T47D (cell line): Measurements from ENCODE around the gene SIPA1L3.
"Not testable (repeated sequence)": the region's sequence is repeated elsewhere in the genome, so short reads cannot be mapped to it uniquely, and the experiment has no call there.

Experiments used
- DNase-seq, 2 experiments: peaks; one replicate each; pipeline versions ENCODE4 v3.0.0 to v3.0.0-alpha.2; 2011 to 2012; ENCODE audit warnings: low read depth in 1 of 2, low spot score in 1 of 2
- JUND ChIP-seq: IDR thresholded peaks from 2 replicates; pipeline ENCODE4 v1.6.1; 2012; ENCODE audit warnings: low read depth
- in situ Hi-C: cut with HindIII; loops from 2 replicates; pipeline ENCODE4 v1.10.0; 2016; ENCODE audit warnings: low sequenced_read_pairs, low pct_unique_long_range_greater_than_20kb

SIPA1L3 gene

DNA sequence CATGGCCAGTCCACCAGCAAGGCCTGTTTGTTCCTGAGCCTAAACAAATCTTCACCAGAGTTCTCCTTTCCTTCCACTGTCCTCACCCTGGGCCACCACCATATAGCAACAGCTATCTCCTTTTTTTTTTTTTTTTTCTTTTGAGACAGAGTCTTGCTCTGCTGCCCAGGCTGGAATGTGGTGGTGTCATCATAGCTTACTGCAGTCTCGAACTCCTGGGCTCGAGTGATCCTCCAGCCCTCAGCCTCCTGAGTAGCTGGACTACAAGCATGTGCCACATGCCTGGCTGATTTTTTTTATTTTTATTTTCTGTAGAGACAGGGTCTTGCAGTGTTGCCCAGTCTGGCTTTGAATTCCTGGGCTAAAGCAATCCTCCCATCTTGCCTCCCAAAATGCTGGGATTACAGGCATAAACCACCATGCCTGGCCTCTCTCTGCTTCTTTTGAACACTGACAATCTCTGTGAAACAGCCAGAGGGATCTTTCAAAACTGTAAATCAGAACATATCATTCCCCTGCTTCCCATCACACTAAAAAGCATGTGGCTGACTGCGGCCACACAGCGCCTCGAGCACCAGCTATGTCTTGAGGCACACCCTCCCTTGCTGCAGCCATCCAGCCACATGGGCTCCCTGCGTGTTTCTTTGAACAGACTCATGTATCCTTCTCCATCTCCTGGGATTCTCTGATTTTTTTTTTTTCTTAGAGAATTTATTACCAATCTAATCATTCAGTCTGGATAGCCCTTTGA, 110.6 kb downstream of the SIPA1L3 start:
- no peak for DNase-seq
- in situ Hi-C loops, result no loop called here

DNA sequence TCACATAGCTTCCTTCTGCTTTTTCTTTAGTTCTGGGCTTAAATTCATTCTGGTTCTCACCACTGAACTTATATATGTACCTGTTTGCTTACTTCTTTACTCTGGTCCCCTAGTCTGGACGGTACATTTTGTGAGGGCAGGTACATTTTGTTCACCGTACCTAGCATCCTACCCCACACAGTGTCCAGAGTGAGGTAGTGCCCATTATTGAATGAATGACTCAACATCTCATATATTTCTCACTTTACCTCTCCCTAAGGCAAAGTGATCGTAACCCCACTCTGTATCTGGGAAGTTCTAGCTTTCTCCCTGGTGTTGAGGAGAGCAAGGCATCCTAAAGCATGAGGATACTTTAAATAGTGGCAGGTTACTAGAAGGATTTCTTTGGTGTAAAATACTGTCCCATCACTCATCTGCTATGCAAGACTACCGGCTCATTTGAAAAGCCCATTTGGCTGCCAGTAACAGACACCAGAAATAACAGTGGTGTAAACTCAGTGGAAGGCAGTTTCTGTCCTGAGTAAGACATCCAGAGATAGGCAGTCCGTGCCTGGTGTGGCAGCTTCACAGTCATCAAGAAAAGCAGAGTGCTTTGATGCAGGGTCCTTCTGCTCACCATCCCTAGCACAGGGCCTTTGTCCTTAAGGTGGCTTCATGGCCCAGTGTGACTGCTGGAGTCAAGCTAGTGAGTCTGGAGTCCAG, 111.8 kb downstream of the SIPA1L3 start:
- in situ Hi-C loops, result no loop called here

More for the DNA sequence above, 110.6 kb downstream of the SIPA1L3 start:
- no peak for TF ChIP-seq JUND

DNA sequence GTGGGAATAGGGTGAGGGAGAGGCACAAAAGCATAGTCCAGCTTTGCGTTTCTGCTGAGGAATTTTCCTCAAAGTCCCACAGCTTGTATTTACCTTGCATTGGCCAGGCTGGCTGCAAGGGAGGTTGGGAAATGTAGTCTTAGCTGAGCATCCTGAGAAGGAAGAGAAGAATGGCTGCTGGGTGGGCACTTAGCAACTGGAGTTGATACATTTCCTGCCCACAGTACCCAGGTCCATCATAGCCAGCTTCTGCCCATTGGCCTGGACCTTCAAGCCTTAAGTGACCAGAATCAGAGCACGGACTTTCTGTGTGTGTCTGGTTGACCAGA, 112.4 kb downstream of the SIPA1L3 start:
- in situ Hi-C loops, result no loop called here
- no peak for DNase-seq
- TF ChIP-seq JUND, result no peak

More for the DNA sequence above, 111.8 kb downstream of the SIPA1L3 start:
- no peak for DNase-seq
- TF ChIP-seq JUND, result no peak

DNA sequence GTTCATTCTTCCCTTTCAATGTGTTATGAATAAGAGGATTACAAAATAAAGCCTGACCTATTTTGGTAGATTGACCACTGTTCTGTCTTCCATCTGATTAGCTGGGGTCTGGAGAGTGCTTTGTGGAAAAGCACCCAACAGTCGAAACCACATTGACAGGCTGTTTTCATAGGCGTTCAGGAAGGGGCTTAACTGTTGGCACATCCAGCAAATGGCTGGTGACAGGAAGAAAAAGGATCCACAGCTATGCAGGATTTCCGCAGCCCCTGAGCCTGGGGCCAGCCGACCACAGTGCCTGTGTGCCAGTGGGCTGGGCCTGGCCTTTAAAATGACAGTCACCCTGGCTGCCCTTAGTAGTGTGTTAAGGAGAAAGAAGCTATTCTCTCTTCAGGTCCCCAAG, 113.3 kb downstream of the SIPA1L3 start:
- no peak for TF ChIP-seq JUND
- DNase-seq, result no peak
- in situ Hi-C loops, result no loop called here

DNA sequence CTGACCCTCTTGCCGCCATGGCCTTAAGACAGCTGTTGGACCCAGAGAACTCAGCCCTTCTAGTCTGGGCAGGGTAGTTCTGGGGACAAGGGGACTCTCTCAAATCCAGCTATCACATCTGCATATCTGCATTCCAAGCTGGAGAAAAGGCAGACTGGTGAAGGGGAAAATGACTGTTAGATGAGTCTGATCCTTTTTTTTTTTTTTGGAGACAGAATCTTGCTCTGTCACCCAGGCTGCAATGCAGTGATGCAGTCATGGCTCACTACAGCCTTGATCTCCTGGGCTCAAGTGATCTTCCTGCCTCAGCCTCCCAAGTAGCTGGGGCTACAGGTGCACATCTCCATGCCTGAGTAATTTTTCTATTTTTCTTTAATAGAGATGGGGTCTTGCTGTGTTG, 114.3 kb downstream of the SIPA1L3 start:
- in situ Hi-C loops, result no loop called here
- no peak for DNase-seq
- TF ChIP-seq JUND, result no peak

DNA sequence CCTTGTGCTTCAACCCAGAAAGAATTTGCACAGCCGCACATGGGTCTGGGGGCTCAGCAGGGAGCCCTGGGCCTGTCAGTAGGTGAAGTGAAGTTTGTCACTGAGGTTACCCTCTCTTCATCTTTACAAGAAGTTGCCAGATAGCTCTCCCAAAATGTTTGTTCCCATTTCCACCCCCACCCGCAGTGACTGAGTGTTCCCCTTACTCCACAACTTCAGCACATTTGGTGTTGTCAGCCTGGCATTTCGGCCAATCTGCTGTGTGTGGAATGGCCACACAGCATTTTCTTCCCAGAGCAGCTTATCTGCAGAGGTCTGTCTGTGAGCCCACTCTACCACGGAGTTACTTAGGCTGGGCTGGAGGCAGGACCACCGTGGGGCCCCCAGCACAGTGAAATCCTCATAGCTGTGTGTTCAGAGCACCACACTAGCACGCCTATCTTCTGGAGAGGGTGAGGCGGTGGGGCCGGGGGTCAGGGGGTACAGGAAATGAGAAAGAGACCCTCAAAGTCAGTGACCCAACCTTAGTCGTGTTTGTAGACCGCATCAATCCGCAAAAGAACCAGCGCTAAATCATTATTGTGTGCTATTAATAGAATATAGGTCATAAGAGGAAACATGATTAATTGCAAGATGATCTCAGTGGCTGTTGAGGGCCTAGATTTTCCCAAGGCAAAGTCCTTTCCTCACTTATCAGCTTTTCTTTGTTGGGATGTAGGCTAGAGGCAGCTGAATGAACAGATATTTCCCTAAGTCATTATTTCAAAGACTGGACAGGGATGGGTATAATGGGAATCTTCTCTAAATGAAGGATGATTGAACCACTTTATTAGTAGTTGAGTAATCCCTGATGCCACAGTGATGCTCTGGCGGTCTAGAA, 116.0 kb downstream of the SIPA1L3 start:
- in situ Hi-C loops, result no loop called here
- DNase-seq, result no peak
- TF ChIP-seq JUND, result no peak

DNA sequence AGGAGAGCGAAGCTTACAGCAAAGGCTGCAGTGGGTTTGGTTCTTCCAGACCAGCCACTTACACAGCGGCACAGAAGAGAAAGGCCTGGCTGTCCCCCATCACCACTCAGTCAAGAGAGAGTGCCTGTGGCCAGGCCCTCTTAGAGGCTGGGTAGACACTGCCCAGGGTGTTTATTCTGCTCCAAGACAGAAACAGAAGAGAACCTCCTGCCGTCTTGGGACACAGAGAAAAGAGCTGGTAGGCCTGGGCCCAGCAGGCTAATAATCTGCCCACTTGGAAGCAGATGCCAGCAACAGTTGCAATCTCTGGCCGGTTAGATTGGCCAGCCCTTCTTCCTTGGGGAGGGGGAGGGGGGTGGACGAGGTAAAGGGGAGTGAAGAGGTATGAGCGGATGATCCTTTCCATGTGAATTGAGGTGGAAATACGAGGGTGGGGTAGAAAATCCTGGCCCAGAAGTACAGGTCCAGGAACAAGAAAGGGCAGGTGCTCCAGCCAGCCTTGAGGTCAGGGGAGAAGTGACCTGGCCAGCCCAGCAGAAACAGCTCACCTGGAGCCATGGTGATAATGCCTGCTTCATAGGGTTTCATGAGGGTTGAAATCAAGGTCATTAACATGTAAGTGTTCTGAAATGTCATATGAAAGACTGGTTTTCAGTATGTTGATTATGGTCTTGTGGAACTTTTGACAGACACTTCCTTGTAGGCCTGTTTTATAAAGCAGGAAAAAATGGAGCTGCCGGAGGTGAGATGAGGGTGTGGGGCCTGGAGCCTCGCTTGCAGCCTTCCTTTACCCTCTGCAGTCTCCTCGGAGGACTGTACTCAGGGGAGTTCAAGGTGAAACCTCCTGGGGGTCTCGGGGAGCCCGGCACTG, 116.9 kb downstream of the SIPA1L3 start:
- in situ Hi-C loops, result no loop called here
- no peak for TF ChIP-seq JUND
- DNase-seq, result no peak

DNA sequence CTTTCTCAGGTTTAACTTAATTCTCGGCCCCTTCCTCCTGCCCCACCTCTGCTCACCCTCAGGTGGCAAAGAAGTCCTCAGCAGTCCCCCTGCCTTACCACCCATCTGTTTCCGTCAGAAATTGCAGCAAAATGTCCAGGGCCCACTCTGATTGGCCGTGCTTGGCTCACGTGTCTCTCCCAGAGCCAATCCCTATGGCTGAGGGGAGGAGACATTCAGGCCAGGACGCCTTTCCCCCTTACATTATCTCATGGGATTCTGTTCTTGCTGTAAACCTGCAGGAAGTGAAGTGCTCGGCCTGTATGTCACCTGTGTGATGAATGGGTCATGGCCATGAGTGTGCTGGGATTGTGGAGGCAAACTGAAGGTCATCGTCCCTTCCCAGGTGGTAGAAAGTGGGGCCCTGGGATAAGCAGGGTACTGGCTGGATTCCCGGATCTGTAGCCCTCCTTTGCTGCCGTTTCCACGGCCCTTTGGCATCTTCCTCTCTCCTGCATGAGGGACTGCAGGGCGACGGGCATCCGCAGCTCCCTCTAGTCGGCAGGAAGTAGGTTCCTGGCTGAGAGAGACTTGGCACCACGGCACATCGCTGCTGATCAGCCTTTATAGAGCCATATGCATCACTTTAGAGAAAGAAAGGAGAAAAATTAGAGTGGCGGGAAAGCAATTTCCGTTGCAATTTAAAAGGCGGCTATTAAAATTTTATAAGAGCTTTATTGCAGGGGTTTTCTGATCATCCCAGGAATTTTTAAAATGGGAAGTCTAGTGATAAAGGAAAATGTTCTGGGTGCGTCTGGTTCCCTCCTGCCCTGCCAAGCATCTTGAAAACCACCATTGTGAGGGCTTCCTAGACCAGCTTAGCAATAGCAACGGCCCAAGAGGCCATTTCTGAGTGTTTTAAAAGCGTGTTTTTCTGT, 118.2 kb downstream of the SIPA1L3 start:
- TF ChIP-seq JUND, result no peak
- no peak for DNase-seq
- in situ Hi-C loops, result no loop called here

DNA sequence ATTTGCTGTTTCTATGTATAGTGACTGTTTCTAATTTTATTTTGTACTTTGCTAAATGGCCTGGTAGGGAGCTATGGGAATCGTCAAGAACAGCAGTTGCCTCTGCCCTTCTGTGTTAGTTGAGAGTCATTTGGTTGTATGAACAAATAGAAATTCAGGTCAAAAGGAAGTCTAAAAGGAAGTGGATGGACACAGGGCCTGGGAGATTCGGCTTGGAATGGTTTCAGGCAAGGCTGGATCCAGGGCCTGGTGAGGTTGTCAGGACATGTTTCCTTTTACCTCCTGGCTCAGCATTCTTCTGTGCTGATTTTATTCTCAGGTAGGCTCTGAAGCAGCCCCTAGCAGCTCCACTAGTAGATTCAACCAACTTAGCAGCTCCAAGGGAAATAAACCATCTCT, 118.9 kb downstream of the SIPA1L3 start:
- in situ Hi-C loops, result no loop called here
- no peak for TF ChIP-seq JUND
- no peak for DNase-seq

DNA sequence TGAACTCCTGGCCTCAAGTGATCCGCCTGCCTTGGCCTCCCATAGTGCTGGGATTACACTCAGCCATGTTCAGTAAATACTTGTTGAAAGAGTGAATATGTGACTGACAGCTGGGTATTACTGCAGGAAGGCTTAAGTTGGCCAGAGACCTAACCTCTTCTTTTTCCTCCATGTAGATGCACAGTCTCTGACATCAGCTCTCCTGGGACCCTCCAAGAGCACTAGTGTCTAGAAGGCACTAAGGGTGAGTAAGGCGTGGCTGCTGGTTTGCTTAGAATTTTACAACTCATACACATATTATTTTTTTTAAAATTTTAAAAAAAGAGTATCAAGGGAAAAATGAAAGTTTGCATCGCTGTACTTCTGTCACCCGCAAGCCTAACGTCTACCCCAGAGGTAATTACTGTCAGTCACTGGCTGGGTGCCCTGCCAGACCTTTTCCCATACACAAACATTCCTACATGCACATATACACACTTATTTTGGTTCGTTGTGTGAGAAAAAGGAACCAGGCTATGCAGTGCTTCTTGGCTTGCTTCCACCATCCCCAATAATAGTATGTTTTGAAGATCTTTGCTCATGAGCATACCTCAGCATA, 122.0 kb downstream of the SIPA1L3 start:
- no peak for DNase-seq
- in situ Hi-C loops, result no loop called here
- no peak for TF ChIP-seq JUND

DNA sequence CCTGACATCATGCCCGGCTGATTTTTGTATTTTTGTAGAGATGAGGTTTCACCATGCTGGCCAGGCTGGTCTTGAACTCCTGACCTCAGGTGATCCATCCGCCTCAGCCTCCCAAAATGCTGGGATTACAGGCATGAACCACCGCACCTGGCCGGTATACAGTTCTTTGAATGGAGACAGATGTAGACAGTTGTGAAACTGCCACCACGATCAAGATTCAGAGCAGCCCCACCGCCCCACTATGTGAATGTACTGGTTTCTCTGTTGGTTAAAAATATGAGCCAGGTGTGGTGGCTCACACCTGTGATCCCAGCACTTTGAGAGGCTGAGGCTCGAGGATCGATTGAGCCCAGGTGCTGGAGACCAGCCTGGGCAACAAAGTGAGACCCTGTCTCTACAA, 123.0 kb downstream of the SIPA1L3 start:
- DNase-seq, in situ Hi-C loops: not testable (repeated sequence)
